ENCODE data around the gene BCL2L13.

- TF ChIP-seq CTBP1 (IDR thresholded peaks at IDR 0.05; ENCODE audit: borderline replicate concordance) (no peak), FOXK2 (IDR thresholded peaks at IDR 0.05) (no peak), NFRKB (IDR thresholded peaks at IDR 0.05) (no peak), BHLHE40 (IDR thresholded peaks at IDR 0.05; ENCODE audit: borderline replicate concordance) (no peak), SUZ12 (IDR thresholded peaks at IDR 0.05) (no peak), LEF1 (IDR thresholded peaks at IDR 0.05; ENCODE audit: borderline replicate concordance) (no peak), ZNF384 (IDR thresholded peaks at IDR 0.05) (no peak), SP1 (IDR thresholded peaks at IDR 0.05) (no peak), FOXA1 (IDR thresholded peaks at IDR 0.05) (no peak)
Measured at GRCh38 chr22:17613280-17613679, 25.3 kb upstream of the BCL2L13 start.

All from HEK293T (cell line).